Osteoblast (primary cell): ENCODE results near the gene IFT172. TPM values are rescaled to one million over a fixed set of nuclear protein-coding genes. Genes with fewer than 3 reads are reported as not detected.
A peak's percentile ranks its signal among the peaks of the same experiment; 100 is the strongest.

ENCODE experiments used
- DNase-seq: peaks from one replicate; pipeline ENCODE4 v3.0.0; 2011; ENCODE audit warnings: low spot score, mixed read lengths; ENCODE audit not compliant: insufficient read length; ENCODE audit errors: missing footprints
- H2AFZ ChIP-seq: 2 replicates; pipeline ENCODE4 v1.6.0; 2011; ENCODE audit warnings: mild to moderate bottlenecking, low read length
- H3K27ac ChIP-seq: 2 replicates; pipeline ENCODE4 v1.5.1; 2011; ENCODE audit warnings: mild to moderate bottlenecking, low read depth, low read length, moderate library complexity
- H3K27me3 ChIP-seq: 2 replicates; pipeline ENCODE4 v1.6.0; 2012; ENCODE audit warnings: mild to moderate bottlenecking, control low read depth, inconsistent platforms, low read length, moderate library complexity; ENCODE audit not compliant: insufficient read depth
- H3K36me3 ChIP-seq: 2 replicates; pipeline ENCODE4 v1.5.1; 2011; ENCODE audit warnings: mild to moderate bottlenecking, low read length, control low read depth, moderate library complexity; ENCODE audit not compliant: insufficient read depth
- H3K4me1 ChIP-seq: 2 replicates; pipeline ENCODE4 v1.5.1; 2011; ENCODE audit warnings: mild to moderate bottlenecking, low read length, control low read depth, moderate library complexity; ENCODE audit not compliant: insufficient read depth
- H3K4me2 ChIP-seq: 2 replicates; pipeline ENCODE4 v1.6.0; 2011; ENCODE audit warnings: mild to moderate bottlenecking, low read length; ENCODE audit not compliant: insufficient read depth
- H3K4me3 ChIP-seq: fragments of 200-600 bp; sonication (generic); 3 replicates; pipeline ENCODE4 v1.5.1; 2012; ENCODE audit warnings: mild to moderate bottlenecking, low read length, inconsistent platforms; ENCODE audit not compliant: insufficient read depth
- H3K79me2 ChIP-seq: 2 replicates; pipeline ENCODE4 v1.6.0; 2012; ENCODE audit warnings: mild to moderate bottlenecking, low read length, control low read depth, inconsistent platforms; ENCODE audit not compliant: insufficient read depth
- H3K9me3 ChIP-seq: 2 replicates; pipeline ENCODE4 v1.5.1; 2011; ENCODE audit warnings: low read depth, low read length, control low read depth
- H4K20me1 ChIP-seq: 2 replicates; pipeline ENCODE4 v1.6.0; 2012; ENCODE audit warnings: mild to moderate bottlenecking, low read length, control low read depth; ENCODE audit not compliant: insufficient read depth
- total RNA-seq: library from RNA; depleted of rRNA; stranded (reverse); fragments of >200 nt; gene quantifications from 2 replicates; pipeline ENCODE4 v1.2.3, GENCODE V29; 2012
- TF ChIP-seq, protein P1 (sequence below): IDR thresholded peaks from 2 replicates; pipeline ENCODE4 v1.5.1; 2011; ENCODE audit warnings: mild to moderate bottlenecking, low read depth, low read length, moderate library complexity; ENCODE audit errors: extremely low read depth

The IFT172 gene
- total RNA-seq, 1 donor, result 35.5 TPM

DNA sequence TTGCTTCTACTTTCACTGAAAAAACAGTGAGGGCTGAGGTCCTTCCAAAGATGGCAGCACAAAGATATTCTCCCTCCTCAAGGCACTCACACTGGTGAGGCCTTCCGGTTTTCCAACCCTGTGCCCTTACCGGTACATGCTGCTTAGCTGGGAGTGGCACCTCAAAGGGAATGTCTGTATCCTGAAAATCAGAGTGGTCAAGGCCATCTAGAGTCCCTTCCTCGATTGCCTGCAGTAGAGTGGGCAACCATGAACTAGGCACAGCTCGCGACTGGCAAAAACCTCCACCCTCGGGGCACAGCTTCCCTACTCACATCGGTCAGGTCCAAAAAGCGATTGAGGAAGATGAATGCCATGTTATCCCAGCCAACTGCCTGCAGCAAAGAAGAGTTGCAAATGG is 43.9 kb downstream of the IFT172 start:
- Histone ChIP-seq H3K4me3 (no peak overlapping the region), H3K79me2 (no peaks in the 10 kb centered on the region), H3K9me3 (no peaks in the 10 kb centered on the region), H3K36me3 (peaks cover 41% of the 10 kb centered on the region), H3K4me2 (no peak overlapping the region), H3K4me1 (no peaks in the 10 kb centered on the region), H4K20me1 (no peaks in the 10 kb centered on the region), H2AFZ (no peak overlapping the region), H3K27ac (no peak overlapping the region), H3K27me3 (no peaks in the 10 kb centered on the region)
- TF ChIP-seq, protein P1, sequence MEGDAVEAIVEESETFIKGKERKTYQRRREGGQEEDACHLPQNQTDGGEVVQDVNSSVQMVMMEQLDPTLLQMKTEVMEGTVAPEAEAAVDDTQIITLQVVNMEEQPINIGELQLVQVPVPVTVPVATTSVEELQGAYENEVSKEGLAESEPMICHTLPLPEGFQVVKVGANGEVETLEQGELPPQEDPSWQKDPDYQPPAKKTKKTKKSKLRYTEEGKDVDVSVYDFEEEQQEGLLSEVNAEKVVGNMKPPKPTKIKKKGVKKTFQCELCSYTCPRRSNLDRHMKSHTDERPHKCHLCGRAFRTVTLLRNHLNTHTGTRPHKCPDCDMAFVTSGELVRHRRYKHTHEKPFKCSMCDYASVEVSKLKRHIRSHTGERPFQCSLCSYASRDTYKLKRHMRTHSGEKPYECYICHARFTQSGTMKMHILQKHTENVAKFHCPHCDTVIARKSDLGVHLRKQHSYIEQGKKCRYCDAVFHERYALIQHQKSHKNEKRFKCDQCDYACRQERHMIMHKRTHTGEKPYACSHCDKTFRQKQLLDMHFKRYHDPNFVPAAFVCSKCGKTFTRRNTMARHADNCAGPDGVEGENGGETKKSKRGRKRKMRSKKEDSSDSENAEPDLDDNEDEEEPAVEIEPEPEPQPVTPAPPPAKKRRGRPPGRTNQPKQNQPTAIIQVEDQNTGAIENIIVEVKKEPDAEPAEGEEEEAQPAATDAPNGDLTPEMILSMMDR, result no peak
- DNase-seq, result no peak

DNA sequence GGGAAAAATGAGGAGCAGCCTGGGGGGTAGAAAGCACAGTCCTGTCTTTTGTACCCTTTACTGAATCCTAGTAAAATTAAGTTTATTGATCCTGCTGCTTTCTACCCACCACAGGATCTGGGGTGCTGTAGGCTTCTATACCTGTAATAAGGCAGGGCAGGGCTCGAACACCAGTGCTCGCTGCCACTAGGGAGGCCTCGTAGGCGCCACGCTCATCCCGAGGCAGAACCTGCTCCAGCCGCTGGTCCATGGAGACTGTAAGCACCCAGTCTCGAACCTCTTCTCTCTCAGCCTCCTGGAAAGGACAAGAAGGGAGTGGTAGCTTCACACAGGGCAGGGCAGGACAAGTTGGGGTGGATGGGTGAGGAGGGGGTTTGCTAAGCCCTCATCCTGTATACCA is 44.4 kb downstream of the IFT172 start:
- peaks cover 45% of the 10 kb centered on the region for H3K36me3 ChIP-seq
- no peaks in the 10 kb centered on the region for H4K20me1 ChIP-seq
- no peak overlapping the region for H3K4me3 ChIP-seq
- no peak for DNase-seq
- H3K4me1 ChIP-seq, result no peaks in the 10 kb centered on the region
- H3K27me3 ChIP-seq, result no peaks in the 10 kb centered on the region
- no peak overlapping the region for H3K4me2 ChIP-seq
- H3K27ac ChIP-seq, result no peak overlapping the region
- H2AFZ ChIP-seq, result no peak overlapping the region
- H3K79me2 ChIP-seq, result no peaks in the 10 kb centered on the region
- no peaks in the 10 kb centered on the region for H3K9me3 ChIP-seq
- TF ChIP-seq, protein P1, result no peak

DNA sequence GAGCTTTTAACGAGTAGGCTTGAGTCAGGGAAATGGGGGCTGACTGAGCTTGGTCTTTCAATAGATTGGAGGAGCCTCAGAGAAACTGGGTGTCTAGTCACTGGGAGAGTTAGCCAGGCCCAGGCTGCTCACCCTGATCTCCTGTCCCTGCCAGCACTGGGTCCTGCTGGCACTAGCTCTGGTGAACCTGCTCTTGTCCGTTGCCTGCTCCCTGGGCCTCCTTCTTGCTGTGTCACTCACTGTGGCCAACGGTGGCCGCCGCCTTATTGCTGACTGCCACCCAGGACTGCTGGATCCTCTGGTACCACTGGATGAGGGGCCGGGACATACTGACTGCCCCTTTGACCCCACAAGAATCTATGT is 46.6 kb downstream of the IFT172 start:
- H2AFZ ChIP-seq, result no peak overlapping the region
- no peaks in the 10 kb centered on the region for H3K4me1 ChIP-seq
- no peaks in the 10 kb centered on the region for H4K20me1 ChIP-seq
- peak; percentile 74 for DNase-seq
- no peak overlapping the region for H3K27ac ChIP-seq
- H3K79me2 ChIP-seq, result no peaks in the 10 kb centered on the region
- peaks cover 62% of the 10 kb centered on the region for H3K36me3 ChIP-seq
- no peaks in the 10 kb centered on the region for H3K27me3 ChIP-seq
- TF ChIP-seq, protein P1, result no peak
- H3K9me3 ChIP-seq, result no peaks in the 10 kb centered on the region
- no peak overlapping the region for H3K4me2 ChIP-seq
- no peak overlapping the region for H3K4me3 ChIP-seq

DNA sequence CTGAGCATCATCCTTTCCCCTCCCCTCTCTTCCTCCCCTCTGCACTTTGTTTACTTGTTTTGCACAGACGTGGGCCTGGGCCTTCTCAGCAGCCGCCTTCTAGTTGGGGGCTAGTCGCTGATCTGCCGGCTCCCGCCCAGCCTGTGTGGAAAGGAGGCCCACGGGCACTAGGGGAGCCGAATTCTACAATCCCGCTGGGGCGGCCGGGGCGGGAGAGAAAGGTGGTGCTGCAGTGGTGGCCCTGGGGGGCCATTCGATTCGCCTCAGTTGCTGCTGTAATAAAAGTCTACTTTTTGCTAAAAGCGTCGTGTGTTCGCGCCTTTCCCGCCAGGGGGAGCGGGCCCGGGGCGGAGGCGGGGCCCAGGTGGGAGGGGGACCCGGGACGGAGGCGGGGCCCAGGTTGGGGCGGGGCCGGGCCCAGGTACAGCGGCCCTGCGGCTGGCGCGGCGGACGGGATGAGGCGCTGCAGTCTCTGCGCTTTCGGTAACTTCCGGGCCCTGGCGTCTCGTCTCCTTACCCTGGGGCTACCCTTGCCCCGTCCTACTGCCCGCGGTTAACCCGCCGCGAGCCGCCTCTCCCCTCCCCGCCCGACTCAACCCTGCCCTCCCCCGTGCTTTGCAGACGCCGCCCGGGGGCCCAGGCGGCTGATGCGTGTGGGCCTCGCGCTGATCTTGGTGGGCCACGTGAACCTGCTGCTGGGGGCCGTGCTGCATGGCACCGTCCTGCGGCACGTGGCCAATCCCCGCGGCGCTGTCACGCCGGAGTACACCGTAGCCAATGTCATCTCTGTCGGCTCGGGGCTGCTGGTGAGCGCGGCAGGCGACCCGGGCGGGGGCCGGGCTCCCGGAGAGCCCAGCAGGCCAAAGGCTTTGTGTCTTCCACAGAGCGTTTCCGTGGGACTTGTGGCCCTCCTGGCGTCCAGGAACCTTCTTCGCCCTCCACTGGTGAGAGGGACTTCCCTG is 47.3 kb downstream of the IFT172 start, which contains the start of gene KRTCAP3:
Gene KRTCAP3, plus strand, starts transcription at position 424 of the 962 bp plus-strand sequence. Its CDS starts 32 bp downstream, at position 456.
- Histone ChIP-seq H3K36me3 (peaks cover 58% of the 10 kb centered on the region), H3K4me1 (no peaks in the 10 kb centered on the region), H3K27ac (no peak within 1 kb of the TSS), H3K4me2 (no peak within 1 kb of the TSS), H3K9me3 (no peaks in the 10 kb centered on the region), H3K4me3 (no peak within 1 kb of the TSS), H4K20me1 (no peaks in the 10 kb centered on the region), H3K27me3 (no peaks in the 10 kb centered on the region), H2AFZ (no peak within 1 kb of the TSS), H3K79me2 (no peaks in the 10 kb centered on the region)
- TF ChIP-seq, protein P1, result no peak
- no peak for DNase-seq
